Right lobe of liver (tissue), 6 donors: ENCODE results near the gene C11orf54. TPM values are rescaled to one million over a fixed set of nuclear protein-coding genes. Genes with fewer than 3 reads are reported as not detected.

Experiments
- ATAC-seq, 4 donors: fragments of 200-7000 bp; cut with Tn5 transposase; one replicate each; pipeline ENCODE4 v1.9.1; 2020; ENCODE audit warnings: mild to moderate bottlenecking in 4 of 4, moderate library complexity in 4 of 4
- DNase-seq, 3 donors: peaks; one replicate each; pipeline ENCODE4 v3.0.0-alpha.2; 2020
- H3K27ac ChIP-seq, 3 donors: fragments of 200-600 bp; one replicate each; pipeline ENCODE4 v1.8.0; 2022
- H3K27me3 ChIP-seq, 2 donors: fragments of 200-600 bp; one replicate each; pipeline ENCODE4 v1.8.0; 2022
- H3K36me3 ChIP-seq, 4 donors: fragments of 200-600 bp; sonication (generic) in 1 of 4; one replicate each; pipeline versions ENCODE4 v1.5.1 to v1.8.0; 2017 to 2022; ENCODE audit warnings: control low read depth in 1 of 4
- H3K4me1 ChIP-seq, 4 donors: fragments of 200-600 bp; sonication (generic) in 1 of 4; one replicate each; pipeline versions ENCODE4 v1.5.1 to v1.8.0; 2017 to 2022; ENCODE audit warnings: control low read depth in 1 of 4
- H3K4me3 ChIP-seq, 3 donors: fragments of 200-600 bp; one replicate each; pipeline ENCODE4 v1.8.0; 2022
- H3K9me3 ChIP-seq, 4 donors: fragments of 200-600 bp; sonication (generic) in 1 of 4; one replicate each; pipeline versions ENCODE4 v1.5.1 to v1.8.0; 2017 to 2022; ENCODE audit warnings: control low read depth in 1 of 4
- POLR2A ChIP-seq: fragments of 450-650 bp; IDR thresholded peaks from one replicate; pipeline ENCODE4 v1.6.1; 2017; ENCODE audit warnings: antibody characterized with exemption, mild to moderate bottlenecking
- WGBS: methylation state at CpG from one replicate; pipeline ENCODE4 v1.1.6; 2018; ENCODE audit warnings: low coverage, low lambda C conversion rate; ENCODE audit not compliant: insufficient coverage; ENCODE audit errors: missing lambda C conversion rate; 5-methylcytosine and 5-hydroxymethylcytosine counted together
- intact Hi-C, 2 donors: fragments of 100-400 bp; cut with DNase I; formaldehyde crosslinking; loops; one replicate each; pipeline versions ENCODE4 v1.11.2 to v1.14.1; 2022
- total RNA-seq, 6 experiments: library from RNA; depleted of rRNA in 2 of 6; stranded (reverse); fragments of >200 nt in 2 of 6; fragmentation: NEBNext Ultra II Directional in 3 of 6; extraction: Animal tissue kit (Norgen Biotek cat#: 25700) in 3 of 6; gene quantifications; one replicate each; pipeline versions ENCODE4 v1.1.0 to v1.2.4, GENCODE V29; 2016 to 2023
- TF ChIP-seq, protein P1 (sequence below), 4 donors: fragments of 200-600 bp in 3 of 4; fragments of 450-650 bp in 1 of 4; IDR thresholded peaks; one replicate each; pipeline versions ENCODE4 v1.5.1 to v1.8.0; 2016 to 2022; ENCODE audit warnings: antibody characterized with exemption in 4 of 4, mild to moderate bottlenecking in 2 of 4
- donor health status: DM: no; HTN: yes; CAD: no.
- donor health status: DM: no; HTN: no; CAD: no.
- donor health status: DM: no; HTN: no; CAD: no.
- donor health status: DM: no; HTN: yes; CAD: no.
- donor health status: DM: no; HTN: yes; CAD: no.

The C11orf54 gene
- total RNA-seq, 6 experiments from 2014 or later: 79.9 to 204 (median 124) TPM

- intact Hi-C loops: no loop called here
- DNase-seq (no peak), ATAC-seq (no peak)
- Histone ChIP-seq H3K27me3 (no peaks in the 10 kb centered on the region), H3K27ac (no peak overlapping the region), H3K9me3 (no peaks in the 10 kb centered on the region), H3K36me3 (peaks cover 0 to 89% (median 44%) of the 10 kb centered on the region in 4 donors), H3K4me1 (no peaks in the 10 kb centered on the region), H3K4me3 (no peak overlapping the region)
- TF ChIP-seq, protein P1, sequence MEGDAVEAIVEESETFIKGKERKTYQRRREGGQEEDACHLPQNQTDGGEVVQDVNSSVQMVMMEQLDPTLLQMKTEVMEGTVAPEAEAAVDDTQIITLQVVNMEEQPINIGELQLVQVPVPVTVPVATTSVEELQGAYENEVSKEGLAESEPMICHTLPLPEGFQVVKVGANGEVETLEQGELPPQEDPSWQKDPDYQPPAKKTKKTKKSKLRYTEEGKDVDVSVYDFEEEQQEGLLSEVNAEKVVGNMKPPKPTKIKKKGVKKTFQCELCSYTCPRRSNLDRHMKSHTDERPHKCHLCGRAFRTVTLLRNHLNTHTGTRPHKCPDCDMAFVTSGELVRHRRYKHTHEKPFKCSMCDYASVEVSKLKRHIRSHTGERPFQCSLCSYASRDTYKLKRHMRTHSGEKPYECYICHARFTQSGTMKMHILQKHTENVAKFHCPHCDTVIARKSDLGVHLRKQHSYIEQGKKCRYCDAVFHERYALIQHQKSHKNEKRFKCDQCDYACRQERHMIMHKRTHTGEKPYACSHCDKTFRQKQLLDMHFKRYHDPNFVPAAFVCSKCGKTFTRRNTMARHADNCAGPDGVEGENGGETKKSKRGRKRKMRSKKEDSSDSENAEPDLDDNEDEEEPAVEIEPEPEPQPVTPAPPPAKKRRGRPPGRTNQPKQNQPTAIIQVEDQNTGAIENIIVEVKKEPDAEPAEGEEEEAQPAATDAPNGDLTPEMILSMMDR (IDR thresholded peaks at IDR 0.05): no peak
- 82% methylated on average over 4 of the region's 6 CpGs for WGBS
Observed at GRCh38 chr11:93796441-93797231, 55.2 kb downstream of the C11orf54 start.

DNA sequence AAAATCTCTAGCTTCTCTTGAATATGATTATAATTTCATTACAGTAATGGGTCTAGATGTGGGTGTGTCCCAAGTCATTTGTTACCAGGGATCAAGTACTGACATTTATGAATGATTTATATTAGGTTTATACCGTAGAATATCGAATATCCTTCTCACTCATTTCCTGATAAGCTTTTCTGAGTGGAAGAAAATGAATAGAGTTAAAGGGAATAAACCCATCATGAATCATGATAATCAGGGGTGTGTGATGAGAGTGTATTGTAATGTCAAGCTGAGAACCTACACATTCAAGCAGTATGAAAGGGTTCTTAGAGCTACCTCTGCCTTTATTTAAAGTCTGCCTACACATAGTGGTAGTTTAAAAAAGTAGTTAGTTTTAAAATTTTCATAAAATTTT, 59.9 kb downstream of the C11orf54 start:
- peaks cover 6 to 75% (median 28%) of the 10 kb centered on the region in 4 donors for H3K36me3 ChIP-seq
- H3K4me1 ChIP-seq: no peaks in the 10 kb centered on the region
- no peak overlapping the region for H3K4me3 ChIP-seq
- no peak for DNase-seq
- H3K27me3 ChIP-seq: no peaks in the 10 kb centered on the region
- H3K27ac ChIP-seq: no peak overlapping the region
- WGBS: 86% methylated on average over 2 of the region's 2 CpGs
- no peak for TF ChIP-seq POLR2A
- TF ChIP-seq, protein P1 (IDR thresholded peaks at IDR 0.05): no peak
- H3K9me3 ChIP-seq: no peaks in the 10 kb centered on the region
- intact Hi-C loops: no loop called here
- no peak for ATAC-seq

DNA sequence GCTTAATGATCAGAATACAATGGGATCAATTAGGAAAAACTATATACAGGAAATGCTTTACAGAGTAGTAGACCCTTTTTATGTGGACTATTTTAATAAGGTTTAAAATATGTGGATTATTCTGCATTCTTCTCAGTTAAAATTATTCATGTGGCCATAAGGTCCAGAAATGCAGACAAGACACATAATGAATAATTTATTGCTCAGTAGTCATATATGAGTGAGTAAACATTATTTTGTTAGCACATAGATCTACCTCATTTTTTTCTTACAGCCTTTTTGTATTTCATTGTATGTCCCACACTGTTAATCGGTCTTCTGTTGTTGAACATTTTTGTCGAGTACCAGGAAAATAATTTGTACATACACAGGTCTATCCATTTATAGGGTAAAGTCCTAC, 63.4 kb downstream of the C11orf54 start:
- H3K9me3 ChIP-seq: no peaks in the 10 kb centered on the region
- no peak overlapping the region for H3K4me3 ChIP-seq
- DNase-seq (no peak), ATAC-seq (no peak)
- TF ChIP-seq, protein P1 (IDR thresholded peaks at IDR 0.05): no peak
- no peak for TF ChIP-seq POLR2A
- H3K27me3 ChIP-seq: no peaks in the 10 kb centered on the region
- peaks cover 6 to 71% (median 27%) of the 10 kb centered on the region in 4 donors for H3K36me3 ChIP-seq
- 97% methylated on average over 2 of the region's 2 CpGs for WGBS
- intact Hi-C loops: no loop called here
- H3K27ac ChIP-seq: no peak overlapping the region
- H3K4me1 ChIP-seq: no peaks in the 10 kb centered on the region

GRCh38 chr11:93807980-93808379, 66.5 kb downstream of the C11orf54 start:
- H3K27ac ChIP-seq: no peak overlapping the region
- intact Hi-C loops: no loop called here
- no peaks in the 10 kb centered on the region for H3K27me3 ChIP-seq
- H3K36me3 ChIP-seq: peaks cover 6 to 79% (median 36%) of the 10 kb centered on the region in 4 donors
- no peak for DNase-seq
- WGBS: 100% methylated on average over 3 of the region's 3 CpGs
- no peak for TF ChIP-seq POLR2A
- H3K9me3 ChIP-seq: no peaks in the 10 kb centered on the region
- H3K4me3 ChIP-seq: no peak overlapping the region
- H3K4me1 ChIP-seq: no peaks in the 10 kb centered on the region
- ATAC-seq: no peak

DNA sequence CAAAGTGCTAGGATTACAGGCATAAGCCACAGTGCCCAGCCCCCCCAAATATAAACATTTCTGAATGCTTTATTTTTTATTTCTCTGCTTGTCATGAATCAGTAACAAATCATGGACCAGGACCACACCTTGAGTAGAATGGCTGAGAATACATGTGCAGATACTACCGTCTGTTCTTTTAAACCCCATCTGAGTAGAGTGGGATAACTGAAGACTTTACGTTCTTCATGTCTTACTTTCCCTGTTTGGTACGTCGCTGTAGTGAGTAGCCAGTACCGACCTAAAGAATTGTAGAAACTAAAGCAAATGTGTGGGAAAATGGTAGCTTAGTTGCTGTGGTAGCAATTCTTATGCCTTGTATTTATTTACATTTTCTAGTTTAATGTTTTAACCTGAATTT, 72.5 kb downstream of the C11orf54 start:
- no peak overlapping the region for H3K4me3 ChIP-seq
- TF ChIP-seq POLR2A: no peak
- TF ChIP-seq, protein P1 (IDR thresholded peaks at IDR 0.05): no peak
- DNase-seq: no peak
- WGBS: 97% methylated on average over 5 of the region's 5 CpGs
- H3K36me3 ChIP-seq: peaks cover 0 to 50% (median 26%) of the 10 kb centered on the region in 4 donors
- ATAC-seq: no peak
- H3K9me3 ChIP-seq: no peaks in the 10 kb centered on the region
- H3K4me1 ChIP-seq: no peaks in the 10 kb centered on the region
- H3K27me3 ChIP-seq: no peaks in the 10 kb centered on the region
- no peak overlapping the region for H3K27ac ChIP-seq
- intact Hi-C loops: no loop called here
